ENCODE measurements around the gene SRCAP.

SRCAP gene

DNA sequence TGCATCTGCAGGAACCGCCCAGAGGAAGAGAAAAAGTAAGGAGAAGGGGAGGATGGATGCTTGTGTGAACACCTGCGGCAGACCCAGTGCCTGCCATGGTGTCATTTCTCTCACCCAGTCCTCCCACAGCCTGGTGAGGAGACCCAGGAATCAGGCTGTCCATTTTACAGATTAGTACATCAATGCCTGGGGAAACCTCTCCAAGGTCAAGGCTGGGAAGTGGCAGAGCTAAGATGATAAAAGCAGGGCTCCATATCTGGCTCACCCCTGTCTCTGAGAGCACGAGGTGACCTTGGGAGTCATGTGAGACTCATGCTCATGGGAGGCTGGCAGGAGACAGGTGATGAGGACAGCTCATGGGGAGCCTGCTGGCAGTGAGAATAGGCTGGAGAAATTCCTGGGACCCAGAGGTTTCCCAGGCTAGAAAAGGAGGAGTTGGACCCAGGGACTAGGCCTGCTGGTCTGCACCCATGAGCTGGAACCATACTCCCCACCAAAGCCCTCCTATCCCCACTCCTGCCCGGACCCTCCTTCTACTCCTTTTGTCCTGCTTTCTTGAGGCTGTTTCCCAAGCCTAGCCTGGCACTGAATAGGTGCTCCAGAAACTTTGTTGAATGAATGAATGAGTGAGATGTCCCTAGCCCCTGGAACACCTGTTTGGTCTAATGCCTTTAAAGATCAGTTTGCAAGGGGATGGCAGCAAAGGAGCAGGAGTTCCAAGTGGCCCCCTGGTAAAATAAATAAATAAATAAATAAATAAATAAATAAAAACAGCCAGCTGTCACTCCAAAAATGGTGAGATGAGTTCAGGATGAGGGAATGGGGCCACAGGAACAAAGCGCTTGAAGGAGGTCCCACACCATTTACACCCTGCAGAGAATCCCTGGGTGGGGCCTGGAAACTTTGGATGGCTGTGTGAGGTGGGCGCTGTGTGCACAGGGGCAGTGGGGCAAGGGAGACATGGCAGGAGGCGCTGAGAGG is 86.4 kb downstream of the SRCAP start:
- H3K79me2 ChIP-seq (ENCODE audit: insufficient read depth, low read length): no peaks in the 10 kb centered on the region
- H3K9me3 ChIP-seq (ENCODE audit: low read length): no peaks in the 10 kb centered on the region
- 0 out of 2 replicates have a peak, but pooled peaks cover 6% of the 10 kb centered on the region for H3K27me3 ChIP-seq (ENCODE audit: insufficient read depth, low read length)
- H3K9ac ChIP-seq (ENCODE audit: low read length): no peak overlapping the region
- H3K4me2 ChIP-seq (ENCODE audit: low read length): no peak overlapping the region
- TF ChIP-seq CTCF (IDR thresholded peaks at IDR 0.05; ENCODE audit: low read length) (no peak), EZH2 (IDR thresholded peaks at IDR 0.05; ENCODE audit: borderline replicate concordance, low read length) (no peak)
- H3K36me3 ChIP-seq (ENCODE audit: insufficient read depth, low read length): no peaks in the 10 kb centered on the region
- H3K9me2 ChIP-seq (ENCODE audit: low read depth, low read length): no peaks in the 10 kb centered on the region
- H4K20me1 ChIP-seq (ENCODE audit: insufficient read depth, low read length): no peaks in the 10 kb centered on the region
- H3K4me3 ChIP-seq (ENCODE audit: low read depth, low read length, poor library complexity, severe bottlenecking): no peak overlapping the region
- no peaks in the 10 kb centered on the region for H3K4me1 ChIP-seq (ENCODE audit: insufficient read depth, low read length, severe bottlenecking)
- H3F3A ChIP-seq (ENCODE audit: insufficient read depth, low read length): no peaks in the 10 kb centered on the region
- H3K27ac ChIP-seq (ENCODE audit: low read depth, low read length, poor library complexity, severe bottlenecking): no peak overlapping the region
- H2AFZ ChIP-seq (ENCODE audit: low read length): no peak overlapping the region

DNA sequence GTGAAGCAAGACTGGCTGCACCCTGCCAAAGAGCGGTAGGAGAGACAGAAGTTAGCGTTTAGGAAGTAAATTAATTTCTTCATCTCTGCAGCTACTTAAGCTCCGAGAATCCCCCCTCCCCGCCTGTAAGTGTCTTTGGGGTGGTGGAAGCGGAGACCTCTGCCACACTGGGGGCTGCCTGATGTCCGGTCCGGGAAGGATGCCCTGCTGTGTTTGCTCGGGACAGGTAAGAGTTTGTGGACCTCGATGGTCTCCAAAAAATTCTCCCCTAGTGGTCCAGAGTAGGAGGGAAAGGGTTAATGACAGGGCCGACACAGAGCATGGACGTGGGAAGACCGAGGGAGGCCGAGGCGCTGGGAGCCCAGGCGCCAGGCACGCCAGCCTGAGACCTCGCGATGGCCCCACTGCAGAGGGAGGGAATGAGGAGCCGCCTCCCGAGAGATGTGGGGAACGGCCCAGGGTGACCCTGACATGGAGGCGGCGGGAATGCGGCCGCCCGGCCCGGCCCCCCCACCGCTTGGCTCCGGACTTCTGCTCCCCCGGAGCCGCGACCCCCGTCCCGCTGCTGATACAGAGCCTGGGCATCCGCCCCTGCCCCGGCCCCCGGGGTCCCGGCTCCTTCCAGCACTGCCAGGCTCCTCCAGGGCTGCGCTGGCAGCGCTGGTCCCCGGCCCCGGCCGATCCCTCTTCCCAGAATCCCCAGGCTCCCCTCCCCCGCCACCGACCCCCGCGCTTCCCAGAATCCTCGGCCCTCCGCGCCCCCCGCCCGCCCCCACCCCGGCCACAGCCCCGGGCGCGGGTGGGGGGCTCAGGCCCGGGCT is 87.4 kb downstream of the SRCAP start:
- H3K4me2 ChIP-seq (ENCODE audit: low read length): no peak overlapping the region
- no peaks in the 10 kb centered on the region for H3K4me1 ChIP-seq (ENCODE audit: insufficient read depth, low read length, severe bottlenecking)
- no peak overlapping the region for H3K9ac ChIP-seq (ENCODE audit: low read length)
- H3F3A ChIP-seq (ENCODE audit: insufficient read depth, low read length): no peaks in the 10 kb centered on the region
- H3K9me2 ChIP-seq (ENCODE audit: low read depth, low read length): no peaks in the 10 kb centered on the region
- 0 out of 2 replicates have a peak, but pooled peaks cover 9% of the 10 kb centered on the region for H3K27me3 ChIP-seq (ENCODE audit: insufficient read depth, low read length)
- H3K27ac ChIP-seq (ENCODE audit: low read depth, low read length, poor library complexity, severe bottlenecking): no peak overlapping the region
- H3K79me2 ChIP-seq (ENCODE audit: insufficient read depth, low read length): no peaks in the 10 kb centered on the region
- peak overlapping the region; percentile 14 for H3K4me3 ChIP-seq (ENCODE audit: low read depth, low read length, poor library complexity, severe bottlenecking)
- H3K9me3 ChIP-seq (ENCODE audit: low read length): no peaks in the 10 kb centered on the region
- no peaks in the 10 kb centered on the region for H3K36me3 ChIP-seq (ENCODE audit: insufficient read depth, low read length)
- H2AFZ ChIP-seq (ENCODE audit: low read length): no peak overlapping the region
- no peak for TF ChIP-seq CTCF (IDR thresholded peaks at IDR 0.05; ENCODE audit: low read length)
- TF ChIP-seq EZH2 (IDR thresholded peaks at IDR 0.05; ENCODE audit: borderline replicate concordance, low read length): no peak
- no peaks in the 10 kb centered on the region for H4K20me1 ChIP-seq (ENCODE audit: insufficient read depth, low read length)

DNA sequence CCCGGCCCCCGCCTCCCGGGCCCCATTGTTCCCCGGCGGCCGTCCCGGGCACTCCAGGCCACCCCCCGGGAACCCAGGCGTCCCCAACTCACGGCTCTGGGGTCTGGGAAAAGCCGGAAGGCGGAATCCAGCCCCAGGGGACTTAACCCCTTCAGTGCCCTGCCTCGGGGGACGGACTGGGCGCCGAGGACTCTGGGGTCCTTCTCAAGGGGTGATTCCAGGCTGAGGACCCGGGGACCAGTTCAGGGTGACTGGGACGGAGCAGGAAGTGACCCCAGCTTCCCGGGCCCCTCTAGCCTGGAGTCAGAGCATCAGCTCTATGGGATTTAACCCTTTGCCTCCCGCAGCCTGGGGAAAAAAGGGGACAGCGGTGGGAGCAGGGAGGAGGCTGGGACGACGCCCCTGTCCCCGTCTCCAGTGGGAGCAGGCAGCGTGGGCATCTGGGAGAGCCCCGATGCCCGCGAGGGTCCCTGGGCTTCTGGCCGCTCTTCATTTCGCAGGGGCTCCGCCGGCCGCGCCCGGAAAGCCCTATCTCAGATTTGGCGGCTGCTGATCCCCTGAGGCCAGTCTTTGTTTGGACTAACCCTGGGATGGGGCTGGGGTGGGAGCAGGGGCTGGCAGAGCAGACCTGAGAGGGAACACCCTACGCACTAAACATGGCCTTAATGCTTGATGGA is 88.1 kb downstream of the SRCAP start, which contains the start of gene ZNF629:
TSS of gene ZNF629 (minus strand) at position 270 of the 677 bp plus-strand sequence. CDS start 2,723 bp downstream, outside the sequence.
- Histone ChIP-seq H3K9me3 (ENCODE audit: low read length) (no peaks in the 10 kb centered on the region), H3K9ac (ENCODE audit: low read length) (no peak within 1 kb of the TSS), H2AFZ (ENCODE audit: low read length) (no peak within 1 kb of the TSS), H3K27me3 (ENCODE audit: insufficient read depth, low read length) (0 out of 2 replicates have a peak, but pooled peaks cover 9% of the 10 kb centered on the region), H4K20me1 (ENCODE audit: insufficient read depth, low read length) (no peaks in the 10 kb centered on the region), H3K79me2 (ENCODE audit: insufficient read depth, low read length) (no peaks in the 10 kb centered on the region), H3K36me3 (ENCODE audit: insufficient read depth, low read length) (no peaks in the 10 kb centered on the region), H3K27ac (ENCODE audit: low read depth, low read length, poor library complexity, severe bottlenecking) (no peak within 1 kb of the TSS), H3K4me2 (ENCODE audit: low read length) (no peak within 1 kb of the TSS), H3F3A (ENCODE audit: insufficient read depth, low read length) (no peaks in the 10 kb centered on the region), H3K4me1 (ENCODE audit: insufficient read depth, low read length, severe bottlenecking) (no peaks in the 10 kb centered on the region), H3K9me2 (ENCODE audit: low read depth, low read length) (no peaks in the 10 kb centered on the region), H3K4me3 (ENCODE audit: low read depth, low read length, poor library complexity, severe bottlenecking) (peak within 1 kb of the TSS; percentile 14)
- TF ChIP-seq CTCF (IDR thresholded peaks at IDR 0.05; ENCODE audit: low read length) (no peak), EZH2 (IDR thresholded peaks at IDR 0.05; ENCODE audit: borderline replicate concordance, low read length) (no peak)

Measured in OCI-LY1 (cell line).